HCT116 (cell line): ENCODE data around the gene PLPP7. TPM values are rescaled to one million over a fixed set of nuclear protein-coding genes. Genes with fewer than 3 reads are reported as not detected.

ENCODE experiments used
- ATAC-seq: fragments of 200-7000 bp; cut with Tn5 transposase; 2 replicates; pipeline ENCODE4 v1.9.1; 2020; ENCODE audit warnings: mild to moderate bottlenecking, moderate library complexity
- BruUV-seq: library from RNA; stranded (reverse); fragments of 400-500 nt; replicated peaks from 2 replicates; lab custom pipeline; 2021; lab: Mats Ljungman, UMichigan
- CTCF ChIA-PET: fragments of 300-600 bp; sonication (Branson Sonifier 250); formaldehyde crosslinking; loops from one replicate; lab custom pipeline; 2021; ENCODE audit warnings: antibody characterized with exemption; lab: Charles Lee
- POLR2A ChIA-PET: fragments of 300-600, 350-600 bp; sonication (Branson Sonifier 250); formaldehyde crosslinking; loops from one replicate; lab custom pipeline; 2021; ENCODE audit warnings: antibody characterized with exemption; lab: Charles Lee
- RAD21 ChIA-PET, 2 experiments: fragments of 300-600 bp; sonication (Branson Sonifier 250); formaldehyde crosslinking; loops; one replicate each; lab custom pipeline; 2023; ENCODE audit warnings: low total read pairs in 2 of 2; ENCODE audit not compliant: uncharacterized antibody in 2 of 2, unreplicated experiment in 2 of 2, low non-redundant PET in 1 of 2; lab: Charles Lee
- DNase-seq: peaks from one replicate; pipeline ENCODE4 v3.0.0-alpha.2; 2010; ENCODE audit warnings: low read depth, low spot score
- H2AFZ ChIP-seq: fragments of 200-600 bp; shearing (Covaris generic), sonication (generic); 2 replicates; pipeline ENCODE4 v1.6.1; 2017; ENCODE audit warnings: low read depth, mixed run types, mixed read lengths, antibody characterized with exemption, low read length; ENCODE audit not compliant: poor library complexity, severe bottlenecking
- H3K27ac ChIP-seq: 2 replicates; pipeline ENCODE4 v1.5.1; 2012; ENCODE audit warnings: low read depth, low read length
- H3K27me3 ChIP-seq: fragments of 200-600 bp; sonication (generic); 2 replicates; pipeline ENCODE4 v1.6.1; 2016; ENCODE audit warnings: mixed run types, low read length, mixed read lengths; ENCODE audit not compliant: insufficient read depth
- H3K36me3 ChIP-seq, 2 experiments: fragments of 200-500 bp in 1 of 2; fragments of 200-600 bp in 1 of 2; sonication (Bioruptor generic) in 1 of 2; sonication (generic) in 1 of 2; 2 replicates each; pipeline versions ENCODE4 v1.5.1 to v1.6.1; 2014 to 2016; ENCODE audit warnings: low read length in 2 of 2, inconsistent platforms in 1 of 2, mixed read lengths in 1 of 2, mixed run types in 1 of 2; ENCODE audit not compliant: insufficient read depth in 2 of 2, control insufficient read depth in 1 of 2
- H3K4me1 ChIP-seq, 2 experiments: fragments of 200-600 bp in 1 of 2; sonication (generic) in 1 of 2; 2 replicates each; pipeline versions ENCODE4 v1.5.1 to v1.6.1; 2012 to 2017; ENCODE audit warnings: low read length in 2 of 2, inconsistent platforms in 1 of 2, mild to moderate bottlenecking in 1 of 2, mixed read lengths in 1 of 2, mixed run types in 1 of 2, moderate library complexity in 1 of 2; ENCODE audit not compliant: insufficient read depth in 2 of 2, control insufficient read depth in 1 of 2
- H3K4me2 ChIP-seq: fragments of 200-600 bp; sonication (generic); 2 replicates; pipeline ENCODE4 v1.6.1; 2017; ENCODE audit warnings: mixed run types, low read length, mixed read lengths
- H3K4me3 ChIP-seq, 2 experiments: fragments of 200-600 bp in 1 of 2; sonication (generic) in 1 of 2; replicated peaks in 1 of 2; 2 replicates each; pipeline ENCODE4 v1.5.1; 2011 to 2016; ENCODE audit warnings: low read length in 2 of 2, control low read depth in 1 of 2, low read depth in 1 of 2, mild to moderate bottlenecking in 1 of 2, mixed read lengths in 1 of 2, mixed run types in 1 of 2
- H3K79me2 ChIP-seq: fragments of 200-600 bp; sonication (generic); 2 replicates; pipeline ENCODE4 v1.6.1; 2017; ENCODE audit warnings: mild to moderate bottlenecking, mixed run types, low read length, moderate library complexity, mixed read lengths; ENCODE audit not compliant: insufficient read depth
- H3K9ac ChIP-seq: fragments of 200-600 bp; sonication (generic); 2 replicates; pipeline ENCODE4 v1.6.1; 2016; ENCODE audit warnings: low read length, mixed read lengths
- H3K9me2 ChIP-seq: fragments of 200-600 bp; sonication (generic), shearing (Covaris generic); 2 replicates; pipeline ENCODE4 v1.6.1; 2017; ENCODE audit warnings: mixed run types, mild to moderate bottlenecking, moderate library complexity; ENCODE audit not compliant: insufficient read depth
- H3K9me3 ChIP-seq, 2 experiments: fragments of 200-500 bp in 1 of 2; fragments of 200-600 bp in 1 of 2; sonication (Bioruptor generic) in 1 of 2; sonication (generic) in 1 of 2; 2 replicates each; pipeline ENCODE4 v1.6.1; 2014 to 2017; ENCODE audit warnings: low read length in 2 of 2, mixed read lengths in 2 of 2, inconsistent platforms in 1 of 2, low read depth in 1 of 2, mild to moderate bottlenecking in 1 of 2, mixed run types in 1 of 2, moderate library complexity in 1 of 2; ENCODE audit not compliant: control insufficient read depth in 1 of 2, insufficient read depth in 1 of 2
- H4K20me1 ChIP-seq: fragments of 200-600 bp; sonication (generic), shearing (Covaris generic); 2 replicates; pipeline ENCODE4 v1.6.1; 2017; ENCODE audit warnings: mixed run types, mild to moderate bottlenecking, moderate library complexity; ENCODE audit not compliant: insufficient read depth
- CEBPB ChIP-seq: IDR thresholded peaks from 2 replicates; pipeline ENCODE4 v1.6.1; 2012; ENCODE audit warnings: low read depth
- POLR2AphosphoS5 ChIP-seq: IDR thresholded peaks from 2 replicates; pipeline ENCODE4 v1.6.1; 2011; ENCODE audit warnings: mild to moderate bottlenecking, low read depth, low read length, moderate library complexity
- RAD21 ChIP-seq: IDR thresholded peaks from 2 replicates; pipeline ENCODE4 v1.6.1; 2012; ENCODE audit warnings: low read depth, mild to moderate bottlenecking
- SRF ChIP-seq: IDR thresholded peaks from 2 replicates; pipeline ENCODE4 v1.6.1; 2012; ENCODE audit warnings: low read depth
- YY1 ChIP-seq: IDR thresholded peaks from 2 replicates; pipeline ENCODE4 v1.6.1; 2011; ENCODE audit warnings: low read length, low read depth, moderate library complexity, mild to moderate bottlenecking; ENCODE audit not compliant: insufficient replicate concordance; ENCODE audit errors: extremely low read depth
- intact Hi-C: fragments of 100-400 bp; cut with micrococcal nuclease; formaldehyde crosslinking; loops from 2 replicates; pipeline ENCODE4 v1.10.0; 2022
- total RNA-seq: library from RNA; stranded (reverse); gene quantifications from one replicate; pipeline ENCODE4 v1.2.1, GENCODE V29; 2021; ENCODE audit not compliant: unreplicated experiment
- TF ChIP-seq, protein P1 (sequence below): IDR thresholded peaks from 2 replicates; pipeline ENCODE4 v1.6.1; 2012; ENCODE audit warnings: low read depth
- TF ChIP-seq, protein P2 (sequence below): IDR thresholded peaks from 2 replicates; pipeline ENCODE4 v1.6.1; 2011; ENCODE audit warnings: mild to moderate bottlenecking, low read length, moderate library complexity; ENCODE audit not compliant: insufficient replicate concordance; ENCODE audit errors: extremely low read depth
- TF ChIP-seq, protein P3 (sequence below): IDR thresholded peaks from 2 replicates; pipeline ENCODE4 v1.6.1; 2012

Gene PLPP7
- total RNA-seq, 1 experiment from 2014 or later, result 0.37 TPM

DNA sequence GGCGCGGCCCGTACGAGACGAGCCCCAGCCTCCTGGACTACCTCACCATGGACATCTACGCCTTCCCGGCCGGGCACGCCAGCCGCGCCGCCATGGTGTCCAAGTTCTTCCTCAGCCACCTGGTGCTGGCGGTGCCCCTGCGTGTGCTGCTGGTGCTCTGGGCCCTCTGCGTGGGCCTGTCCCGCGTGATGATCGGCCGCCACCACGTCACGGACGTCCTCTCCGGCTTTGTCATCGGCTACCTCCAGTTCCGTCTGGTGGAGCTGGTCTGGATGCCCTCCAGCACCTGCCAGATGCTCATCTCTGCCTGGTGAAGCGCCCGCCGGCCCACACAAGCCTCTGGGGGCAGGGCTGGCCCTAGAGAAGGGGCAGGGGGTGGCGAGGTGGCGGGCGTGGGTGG lies 18.5 kb downstream of the PLPP7 start:
- RAD21 ChIA-PET, result no interaction called here

DNA sequence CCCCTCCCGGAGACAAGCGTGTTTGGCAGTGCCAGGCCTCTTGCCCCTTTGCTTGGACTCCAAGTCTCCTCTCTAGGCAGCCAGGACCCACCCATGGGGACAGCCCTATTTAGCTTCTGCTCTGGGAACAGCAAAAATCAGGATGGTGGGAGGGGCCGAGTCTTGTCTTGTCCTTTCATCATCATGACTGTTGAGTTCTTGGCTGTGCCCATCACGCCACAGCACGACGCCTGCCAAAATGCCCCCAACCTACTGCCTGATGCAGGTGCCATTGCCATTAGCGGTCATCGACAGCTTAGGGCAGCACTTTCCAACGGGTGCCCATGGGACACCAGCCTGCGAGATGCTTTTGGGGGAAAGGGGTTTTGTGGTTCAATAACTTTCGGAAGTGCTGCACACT lies 18.9 kb downstream of the PLPP7 start:
- Histone ChIP-seq H3K27ac (no peak overlapping the region), H3K4me2 (no peak overlapping the region), H3K4me1 (no peaks in the 10 kb centered on the region), H3K79me2 (no peaks in the 10 kb centered on the region), H3K4me3 (no peak overlapping the region), H4K20me1 (no peaks in the 10 kb centered on the region), H2AFZ (no peak overlapping the region), H3K27me3 (no peaks in the 10 kb centered on the region), H3K9me2 (no peaks in the 10 kb centered on the region), H3K9ac (no peak overlapping the region), H3K36me3 (no peaks in the 10 kb centered on the region), H3K9me3 (no peaks in the 10 kb centered on the region)
- TF ChIP-seq, protein P1, sequence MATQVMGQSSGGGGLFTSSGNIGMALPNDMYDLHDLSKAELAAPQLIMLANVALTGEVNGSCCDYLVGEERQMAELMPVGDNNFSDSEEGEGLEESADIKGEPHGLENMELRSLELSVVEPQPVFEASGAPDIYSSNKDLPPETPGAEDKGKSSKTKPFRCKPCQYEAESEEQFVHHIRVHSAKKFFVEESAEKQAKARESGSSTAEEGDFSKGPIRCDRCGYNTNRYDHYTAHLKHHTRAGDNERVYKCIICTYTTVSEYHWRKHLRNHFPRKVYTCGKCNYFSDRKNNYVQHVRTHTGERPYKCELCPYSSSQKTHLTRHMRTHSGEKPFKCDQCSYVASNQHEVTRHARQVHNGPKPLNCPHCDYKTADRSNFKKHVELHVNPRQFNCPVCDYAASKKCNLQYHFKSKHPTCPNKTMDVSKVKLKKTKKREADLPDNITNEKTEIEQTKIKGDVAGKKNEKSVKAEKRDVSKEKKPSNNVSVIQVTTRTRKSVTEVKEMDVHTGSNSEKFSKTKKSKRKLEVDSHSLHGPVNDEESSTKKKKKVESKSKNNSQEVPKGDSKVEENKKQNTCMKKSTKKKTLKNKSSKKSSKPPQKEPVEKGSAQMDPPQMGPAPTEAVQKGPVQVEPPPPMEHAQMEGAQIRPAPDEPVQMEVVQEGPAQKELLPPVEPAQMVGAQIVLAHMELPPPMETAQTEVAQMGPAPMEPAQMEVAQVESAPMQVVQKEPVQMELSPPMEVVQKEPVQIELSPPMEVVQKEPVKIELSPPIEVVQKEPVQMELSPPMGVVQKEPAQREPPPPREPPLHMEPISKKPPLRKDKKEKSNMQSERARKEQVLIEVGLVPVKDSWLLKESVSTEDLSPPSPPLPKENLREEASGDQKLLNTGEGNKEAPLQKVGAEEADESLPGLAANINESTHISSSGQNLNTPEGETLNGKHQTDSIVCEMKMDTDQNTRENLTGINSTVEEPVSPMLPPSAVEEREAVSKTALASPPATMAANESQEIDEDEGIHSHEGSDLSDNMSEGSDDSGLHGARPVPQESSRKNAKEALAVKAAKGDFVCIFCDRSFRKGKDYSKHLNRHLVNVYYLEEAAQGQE, result no peak
- TF ChIP-seq, protein P2, sequence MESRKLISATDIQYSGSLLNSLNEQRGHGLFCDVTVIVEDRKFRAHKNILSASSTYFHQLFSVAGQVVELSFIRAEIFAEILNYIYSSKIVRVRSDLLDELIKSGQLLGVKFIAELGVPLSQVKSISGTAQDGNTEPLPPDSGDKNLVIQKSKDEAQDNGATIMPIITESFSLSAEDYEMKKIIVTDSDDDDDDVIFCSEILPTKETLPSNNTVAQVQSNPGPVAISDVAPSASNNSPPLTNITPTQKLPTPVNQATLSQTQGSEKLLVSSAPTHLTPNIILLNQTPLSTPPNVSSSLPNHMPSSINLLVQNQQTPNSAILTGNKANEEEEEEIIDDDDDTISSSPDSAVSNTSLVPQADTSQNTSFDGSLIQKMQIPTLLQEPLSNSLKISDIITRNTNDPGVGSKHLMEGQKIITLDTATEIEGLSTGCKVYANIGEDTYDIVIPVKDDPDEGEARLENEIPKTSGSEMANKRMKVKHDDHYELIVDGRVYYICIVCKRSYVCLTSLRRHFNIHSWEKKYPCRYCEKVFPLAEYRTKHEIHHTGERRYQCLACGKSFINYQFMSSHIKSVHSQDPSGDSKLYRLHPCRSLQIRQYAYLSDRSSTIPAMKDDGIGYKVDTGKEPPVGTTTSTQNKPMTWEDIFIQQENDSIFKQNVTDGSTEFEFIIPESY, result no peak
- TF ChIP-seq POLR2AphosphoS5 (no peak), YY1 (no peak), RAD21 (no peak)
- no TSS peak for BruUV-seq
- RAD21 ChIA-PET, result no interaction called here
- DNase-seq, result no peak
- POLR2A ChIA-PET, result no interaction called here
- ATAC-seq, result no peak
- intact Hi-C loops, result no loop called here
- CTCF ChIA-PET, result interaction anchor here (1.0 kb wide), 1 partner anchor 28 kb away, joined by 4 read pairs; no protein-coding TSS in a partner anchor

More for the DNA sequence above, 18.5 kb downstream of the PLPP7 start:
- no peaks in the 10 kb centered on the region for H3K27me3 ChIP-seq
- H3K79me2 ChIP-seq, result no peaks in the 10 kb centered on the region
- H3K36me3 ChIP-seq, result no peaks in the 10 kb centered on the region
- no peaks in the 10 kb centered on the region for H3K9me3 ChIP-seq
- H3K9me2 ChIP-seq, result no peaks in the 10 kb centered on the region
- TF ChIP-seq, protein P3, sequence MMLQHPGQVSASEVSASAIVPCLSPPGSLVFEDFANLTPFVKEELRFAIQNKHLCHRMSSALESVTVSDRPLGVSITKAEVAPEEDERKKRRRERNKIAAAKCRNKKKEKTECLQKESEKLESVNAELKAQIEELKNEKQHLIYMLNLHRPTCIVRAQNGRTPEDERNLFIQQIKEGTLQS, result no peak
- TF ChIP-seq SRF (no peak), CEBPB (no peak)
- H3K4me2 ChIP-seq, result no peak overlapping the region
- no peak overlapping the region for H2AFZ ChIP-seq
- BruUV-seq, result no TSS peak
- POLR2A ChIA-PET, result no interaction called here
- no peak for ATAC-seq
- no peaks in the 10 kb centered on the region for H3K4me1 ChIP-seq
- H3K9ac ChIP-seq, result no peak overlapping the region
- intact Hi-C loops, result no loop called here
- CTCF ChIA-PET, result interaction anchor here (1.0 kb wide), 1 partner anchor 28 kb away, joined by 4 read pairs; no protein-coding TSS in a partner anchor
- no peak for DNase-seq
- H3K27ac ChIP-seq, result no peak overlapping the region
- no peak overlapping the region for H3K4me3 ChIP-seq
- H4K20me1 ChIP-seq, result no peaks in the 10 kb centered on the region
